ENCODE measurements around the gene TLN1. TPM values are rescaled to one million over a fixed set of nuclear protein-coding genes. Genes with fewer than 3 reads are reported as not detected.

Gene TLN1
- total RNA-seq, 2 experiments from 2014 or later: 149 to 151 TPM

- CTCF ChIA-PET: interaction anchor here (1.4 kb wide), 1 partner anchor 28 kb away, joined by 3 read pairs; no protein-coding TSS in a partner anchor
- DNase-seq (no peak), ATAC-seq (ENCODE audit: poor library complexity) (no peak)
- peaks cover 41% of the 10 kb centered on the region for H3K4me1 Mint-ChIP-seq (ENCODE audit: low read depth)
- no peaks in the 10 kb centered on the region for H3K27me3 ChIP-seq (ENCODE audit: control insufficient read depth in 1 of 2, insufficient read depth in 2 of 2, low read length in 2 of 2)
- no peak overlapping the region for H3K27ac Mint-ChIP-seq
- no peak overlapping the region for H3K4me3 ChIP-seq (ENCODE audit: low read length)
- no peaks in the 10 kb centered on the region for H3K36me3 Mint-ChIP-seq (ENCODE audit: low read depth)
- POLR2A ChIA-PET: no interaction called here
- no peak overlapping the region for H3K4me3 Mint-ChIP-seq
- no peak for TF ChIP-seq CTCF (IDR thresholded peaks at IDR 0.05)
- intact Hi-C loops (cut with DNase I, micrococcal nuclease): loop anchor here in 1 of 2 experiments (2.0 kb wide), 1 partner anchor 17 kb away; no protein-coding TSS in a partner anchor
- H3K27me3 Mint-ChIP-seq: no peaks in the 10 kb centered on the region
- H3K36me3 ChIP-seq (ENCODE audit: insufficient read depth, low read length): no peaks in the 10 kb centered on the region
- no peaks in the 10 kb centered on the region for H3K9me3 ChIP-seq (ENCODE audit: control insufficient read depth in 1 of 2, insufficient read depth in 1 of 2, low read length in 2 of 2)
- peaks cover 30% of the 10 kb centered on the region for H3K4me1 ChIP-seq (ENCODE audit: insufficient read depth, low read length)
- no peak overlapping the region for H3K27ac ChIP-seq (ENCODE audit: low read depth in 1 of 2, low read length in 2 of 2)
- H3K9me3 Mint-ChIP-seq: no peaks in the 10 kb centered on the region
These were observed 64.1 kb downstream of the TLN1 start for GRCh38 chr9:35667939-35668338.

- peak overlapping the region; percentile 35 for H3K4me3 Mint-ChIP-seq
- TF ChIP-seq CTCF (IDR thresholded peaks at IDR 0.05): no peak
- DNase-seq: no peak
- POLR2A ChIA-PET: interaction anchor here (1.0 to 2.7 kb wide), 3 partner anchors 10 to 20 kb away, joined by 6 to 20 read pairs (median 10); partner anchors contain the start of gene SIT1
- peaks cover 55% of the 10 kb centered on the region for H3K4me1 Mint-ChIP-seq (ENCODE audit: low read depth)
- no peaks in the 10 kb centered on the region for H3K27me3 Mint-ChIP-seq
- intact Hi-C loops (cut with DNase I, micrococcal nuclease): no loop called here
- CTCF ChIA-PET: no interaction called here
- Histone ChIP-seq H3K4me1 (ENCODE audit: insufficient read depth, low read length) (peaks cover 44% of the 10 kb centered on the region), H3K27ac (ENCODE audit: low read depth in 1 of 2, low read length in 2 of 2) (no peak overlapping the region), H3K4me3 (ENCODE audit: low read length) (no peak overlapping the region), H3K9me3 (ENCODE audit: control insufficient read depth in 1 of 2, insufficient read depth in 1 of 2, low read length in 2 of 2) (no peaks in the 10 kb centered on the region), H3K36me3 (ENCODE audit: insufficient read depth, low read length) (no peaks in the 10 kb centered on the region), H3K27me3 (ENCODE audit: control insufficient read depth in 1 of 2, insufficient read depth in 2 of 2, low read length in 2 of 2) (no peaks in the 10 kb centered on the region)
- peaks cover 5% of the 10 kb centered on the region for H3K36me3 Mint-ChIP-seq (ENCODE audit: low read depth)
- no peak for ATAC-seq (ENCODE audit: poor library complexity)
- H3K27ac Mint-ChIP-seq: no peak overlapping the region
- no peaks in the 10 kb centered on the region for H3K9me3 Mint-ChIP-seq
These were observed 65.4 kb downstream of the TLN1 start for GRCh38 chr9:35666549-35666948.

GRCh38 chr9:35666045-35666444, 66.0 kb downstream of the TLN1 start:
- ChIA-PET CTCF (interaction anchor here (1.2 to 1.5 kb wide), 3 partner anchors 10 to 31 kb away, joined by 3 to 6 read pairs (median 4); no protein-coding TSS in a partner anchor), POLR2A (interaction anchor here (1.0 to 2.7 kb wide), 5 partner anchors 10 to 62 kb away, joined by 6 to 20 read pairs (median 10); partner anchors contain the start of gene SIT1)
- Histone ChIP-seq H3K36me3 (ENCODE audit: insufficient read depth, low read length) (peaks cover 4% of the 10 kb centered on the region), H3K27me3 (ENCODE audit: control insufficient read depth in 1 of 2, insufficient read depth in 2 of 2, low read length in 2 of 2) (no peaks in the 10 kb centered on the region), H3K27ac (ENCODE audit: low read depth in 1 of 2, low read length in 2 of 2) (no peak overlapping the region), H3K9me3 (ENCODE audit: control insufficient read depth in 1 of 2, insufficient read depth in 1 of 2, low read length in 2 of 2) (no peaks in the 10 kb centered on the region), H3K4me3 (ENCODE audit: low read length) (no peak overlapping the region), H3K4me1 (ENCODE audit: insufficient read depth, low read length) (peaks cover 49% of the 10 kb centered on the region)
- Mint-ChIP-seq H3K27me3 (no peaks in the 10 kb centered on the region), H3K36me3 (ENCODE audit: low read depth) (peaks cover 7% of the 10 kb centered on the region), H3K4me1 (ENCODE audit: low read depth) (peaks cover 58% of the 10 kb centered on the region), H3K4me3 (peak overlapping the region; percentile 71), H3K27ac (no peak overlapping the region), H3K9me3 (no peaks in the 10 kb centered on the region)
- TF ChIP-seq CTCF (IDR thresholded peaks at IDR 0.05): no peak
- DNase-seq (no peak), ATAC-seq (ENCODE audit: poor library complexity) (no peak)
- intact Hi-C loops (cut with DNase I, micrococcal nuclease): no loop called here
